HEK293T (cell line): Measurements from ENCODE around the gene DNAJC4.

Experiments used
- ARNT ChIP-seq: fragments of 450-650 bp; IDR thresholded peaks from 2 replicates; pipeline ENCODE4 v1.6.1; 2017; ENCODE audit warnings: mild to moderate bottlenecking
- BHLHE40 ChIP-seq: fragments of 450-650 bp; IDR thresholded peaks from 2 replicates; pipeline ENCODE4 v1.6.1; 2016; ENCODE audit warnings: mild to moderate bottlenecking, moderate library complexity, borderline replicate concordance
- CTBP1 ChIP-seq: fragments of 450-650 bp; IDR thresholded peaks from 2 replicates; pipeline ENCODE4 v1.6.1; 2016; ENCODE audit warnings: borderline replicate concordance
- ELF4 ChIP-seq: fragments of 450-650 bp; IDR thresholded peaks from 2 replicates; pipeline ENCODE4 v1.6.1; 2017; ENCODE audit warnings: antibody characterized with exemption
- FOXK2 ChIP-seq: fragments of 450-650 bp; IDR thresholded peaks from 2 replicates; pipeline ENCODE4 v1.6.1; 2016; ENCODE audit warnings: mild to moderate bottlenecking
- FOXM1 ChIP-seq: fragments of 450-650 bp; IDR thresholded peaks from 2 replicates; pipeline ENCODE4 v1.6.1; 2017; ENCODE audit warnings: mild to moderate bottlenecking, borderline replicate concordance
- HDGF ChIP-seq: fragments of 450-650 bp; IDR thresholded peaks from 2 replicates; pipeline ENCODE4 v1.6.1; 2017; ENCODE audit warnings: antibody characterized with exemption, borderline replicate concordance
- L3MBTL2 ChIP-seq: fragments of 450-650 bp; conservative IDR thresholded peaks from 2 replicates; pipeline ENCODE4 v1.6.1; 2016; ENCODE audit warnings: mild to moderate bottlenecking
- LEF1 ChIP-seq: fragments of 450-650 bp; IDR thresholded peaks from 2 replicates; pipeline ENCODE4 v1.6.1; 2017; ENCODE audit warnings: mild to moderate bottlenecking, borderline replicate concordance
- PKNOX1 ChIP-seq: fragments of 450-650 bp; IDR thresholded peaks from 2 replicates; pipeline ENCODE4 v1.6.1; 2016
- SP1 ChIP-seq: fragments of 450-650 bp; IDR thresholded peaks from 2 replicates; pipeline ENCODE4 v1.6.1; 2017
- SUZ12 ChIP-seq: fragments of 450-650 bp; IDR thresholded peaks from 2 replicates; pipeline ENCODE4 v1.6.1; 2016; ENCODE audit warnings: mild to moderate bottlenecking
- TARDBP ChIP-seq: fragments of 450-650 bp; IDR thresholded peaks from 2 replicates; pipeline ENCODE4 v1.6.1; 2016
- ZNF384 ChIP-seq: fragments of 450-650 bp; IDR thresholded peaks from 2 replicates; pipeline ENCODE4 v1.6.1; 2016

GRCh38 chr11:64246871-64247728 is 16.8 kb downstream of the DNAJC4 start, which contains the start of gene PPP1R14B:
- TF ChIP-seq ZNF384 (no peak), SP1 (no peak), FOXK2 (no peak), BHLHE40 (no peak), ELF4 (no peak), ARNT (no peak), TARDBP (no peak), SUZ12 (no peak), FOXM1 (no peak), LEF1 (0 out of 2 replicates have a peak, but pooled peaks have one; percentile 10), CTBP1 (no peak), PKNOX1 (no peak), HDGF (no peak), L3MBTL2 (peak; percentile 92)
